ENCODE data around the gene CIC. TPM values are rescaled to one million over a fixed set of nuclear protein-coding genes. Genes with fewer than 3 reads are reported as not detected.

The CIC gene
- total and polyA plus RNA-seq, 2 of the 13 experiments (the other 11 are each of a cell fraction or from before 2014, with no cell fraction given) = 5.9 to 8.0 TPM

DNA sequence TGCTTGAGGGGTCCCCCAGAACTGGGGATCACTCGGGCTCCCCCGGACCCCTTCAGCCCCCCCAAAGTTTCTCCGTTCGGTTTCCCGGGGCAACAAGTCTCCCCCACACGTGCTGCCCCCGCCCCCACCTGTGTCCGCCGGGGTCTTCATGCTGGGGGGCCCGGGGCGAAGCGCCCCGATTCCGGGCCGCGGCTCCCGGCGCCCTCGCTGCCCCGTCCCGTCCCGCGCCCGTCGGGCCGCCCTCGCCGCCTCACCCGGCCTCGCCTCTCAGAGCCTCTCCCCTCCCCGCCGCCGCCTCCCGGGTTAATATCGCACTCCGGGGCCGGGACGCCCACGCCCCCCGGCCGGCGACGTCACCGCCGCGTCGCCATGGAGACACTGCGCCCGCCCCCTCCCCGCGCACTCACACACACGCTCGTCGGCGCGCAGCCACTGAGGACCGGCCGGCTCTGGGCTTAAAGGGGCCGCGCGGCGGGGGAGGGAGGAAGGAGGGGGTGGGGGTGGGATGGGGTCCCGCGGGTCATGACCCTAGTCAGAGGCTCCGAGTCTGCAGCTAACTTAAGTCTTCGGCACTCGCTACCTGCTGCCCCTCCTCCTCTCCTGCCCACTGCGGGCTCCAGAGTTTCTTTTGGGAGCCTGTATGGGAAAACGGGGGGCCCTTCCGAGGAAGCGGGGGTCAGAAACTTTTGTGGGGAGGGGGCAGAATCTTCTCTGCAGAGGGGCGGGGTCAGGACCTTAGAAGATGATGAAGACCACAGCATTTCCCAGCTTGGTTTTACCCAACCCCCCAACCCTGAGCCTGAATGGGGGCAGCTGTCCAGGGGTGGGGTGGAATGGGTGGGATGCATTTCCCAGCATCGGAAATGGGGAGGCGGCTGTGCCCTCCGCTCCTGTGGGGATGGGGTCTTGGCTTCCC lies 13.9 kb upstream of the CIC start, which contains the start of gene ERF (continued):
- TF ChIP-seq, protein P1, sequence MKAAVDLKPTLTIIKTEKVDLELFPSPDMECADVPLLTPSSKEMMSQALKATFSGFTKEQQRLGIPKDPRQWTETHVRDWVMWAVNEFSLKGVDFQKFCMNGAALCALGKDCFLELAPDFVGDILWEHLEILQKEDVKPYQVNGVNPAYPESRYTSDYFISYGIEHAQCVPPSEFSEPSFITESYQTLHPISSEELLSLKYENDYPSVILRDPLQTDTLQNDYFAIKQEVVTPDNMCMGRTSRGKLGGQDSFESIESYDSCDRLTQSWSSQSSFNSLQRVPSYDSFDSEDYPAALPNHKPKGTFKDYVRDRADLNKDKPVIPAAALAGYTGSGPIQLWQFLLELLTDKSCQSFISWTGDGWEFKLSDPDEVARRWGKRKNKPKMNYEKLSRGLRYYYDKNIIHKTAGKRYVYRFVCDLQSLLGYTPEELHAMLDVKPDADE (CRISPR knock-in tag; IDR thresholded peaks at IDR 0.05) = no peak
- TF ChIP-seq ZSCAN30 (CRISPR knock-in tag; IDR thresholded peaks at IDR 0.05) (no peak), ERF (CRISPR knock-in tag; IDR thresholded peaks at IDR 0.05) (0 out of 2 replicates have a peak, but pooled peaks have one; percentile 19), EP300 (IDR thresholded peaks at IDR 0.05; ENCODE audit: low read depth in 2 of 2, low read length in 2 of 2) (no peak), EP300 (CRISPR knock-in tag; IDR thresholded peaks at IDR 0.05; ENCODE audit: borderline replicate concordance) (no peak), CBX1 (IDR thresholded peaks at IDR 0.05; ENCODE audit: low read depth) (peak; percentile 68), RAD21 (CRISPR knock-in tag; IDR thresholded peaks at IDR 0.05) (peak; percentile 35; the same call in 1 of the 2 replicates), ELF3 (CRISPR knock-in tag; IDR thresholded peaks at IDR 0.05) (peak; percentile 53; the same call in 1 of the 2 replicates), ZNF772 (CRISPR knock-in tag; IDR thresholded peaks at IDR 0.05) (0 out of 2 replicates have a peak, but pooled peaks have one; percentile 0), ATF7-NPFF (CRISPR knock-in tag; IDR thresholded peaks at IDR 0.05; ENCODE audit: low read depth) (0 out of 2 replicates have a peak, but pooled peaks have one; percentile 14), MAFK (conservative IDR thresholded peaks at IDR 0.05 in 1 of 2, IDR thresholded peaks at IDR 0.05 in 1 of 2; ENCODE audit: low read length in 2 of 2) (no peak), RBM39 (IDR thresholded peaks at IDR 0.05; ENCODE audit: low read depth, low read length, poor library complexity, severe bottlenecking) (no peak), AGO2 (optimal IDR thresholded peaks at IDR 0.05; ENCODE audit: low read depth, low read length) (peak; percentile 85), ZNF101 (CRISPR knock-in tag; IDR thresholded peaks at IDR 0.05; ENCODE audit: borderline replicate concordance, low read depth) (no peak), JUND (CRISPR knock-in tag; IDR thresholded peaks at IDR 0.05) (no peak), ZMAT3 (CRISPR knock-in tag; conservative IDR thresholded peaks at IDR 0.05) (no peak), ZFP82 (CRISPR knock-in tag; IDR thresholded peaks at IDR 0.05; ENCODE audit: borderline replicate concordance) (no peak), ZNF124 (CRISPR knock-in tag; IDR thresholded peaks at IDR 0.05) (0 out of 2 replicates have a peak, but pooled peaks have one; percentile 17), ZNF230 (CRISPR knock-in tag; IDR thresholded peaks at IDR 0.05) (no peak), GATA4 (IDR thresholded peaks at IDR 0.05; ENCODE audit: borderline replicate concordance, low read depth) (no peak; the same call in 1 of the 2 replicates)
- TF ChIP-seq, protein P2, sequence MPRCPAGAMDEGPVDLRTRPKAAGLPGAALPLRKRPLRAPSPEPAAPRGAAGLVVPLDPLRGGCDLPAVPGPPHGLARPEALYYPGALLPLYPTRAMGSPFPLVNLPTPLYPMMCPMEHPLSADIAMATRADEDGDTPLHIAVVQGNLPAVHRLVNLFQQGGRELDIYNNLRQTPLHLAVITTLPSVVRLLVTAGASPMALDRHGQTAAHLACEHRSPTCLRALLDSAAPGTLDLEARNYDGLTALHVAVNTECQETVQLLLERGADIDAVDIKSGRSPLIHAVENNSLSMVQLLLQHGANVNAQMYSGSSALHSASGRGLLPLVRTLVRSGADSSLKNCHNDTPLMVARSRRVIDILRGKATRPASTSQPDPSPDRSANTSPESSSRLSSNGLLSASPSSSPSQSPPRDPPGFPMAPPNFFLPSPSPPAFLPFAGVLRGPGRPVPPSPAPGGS (CRISPR knock-in tag; IDR thresholded peaks at IDR 0.05) = 0 out of 2 replicates have a peak, but pooled peaks have one; percentile 33
- TF ChIP-seq, protein P3, sequence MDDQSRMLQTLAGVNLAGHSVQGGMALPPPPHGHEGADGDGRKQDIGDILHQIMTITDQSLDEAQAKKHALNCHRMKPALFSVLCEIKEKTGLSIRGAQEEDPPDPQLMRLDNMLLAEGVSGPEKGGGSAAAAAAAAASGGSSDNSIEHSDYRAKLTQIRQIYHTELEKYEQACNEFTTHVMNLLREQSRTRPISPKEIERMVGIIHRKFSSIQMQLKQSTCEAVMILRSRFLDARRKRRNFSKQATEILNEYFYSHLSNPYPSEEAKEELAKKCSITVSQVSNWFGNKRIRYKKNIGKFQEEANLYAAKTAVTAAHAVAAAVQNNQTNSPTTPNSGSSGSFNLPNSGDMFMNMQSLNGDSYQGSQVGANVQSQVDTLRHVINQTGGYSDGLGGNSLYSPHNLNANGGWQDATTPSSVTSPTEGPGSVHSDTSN (CRISPR knock-in tag; IDR thresholded peaks at IDR 0.05; ENCODE audit: borderline replicate concordance) = no peak
- TF ChIP-seq, protein P4, sequence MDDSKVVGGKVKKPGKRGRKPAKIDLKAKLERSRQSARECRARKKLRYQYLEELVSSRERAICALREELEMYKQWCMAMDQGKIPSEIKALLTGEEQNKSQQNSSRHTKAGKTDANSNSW (CRISPR knock-in tag; IDR thresholded peaks at IDR 0.05; ENCODE audit: borderline replicate concordance) = no peak
- TF ChIP-seq, protein P5, sequence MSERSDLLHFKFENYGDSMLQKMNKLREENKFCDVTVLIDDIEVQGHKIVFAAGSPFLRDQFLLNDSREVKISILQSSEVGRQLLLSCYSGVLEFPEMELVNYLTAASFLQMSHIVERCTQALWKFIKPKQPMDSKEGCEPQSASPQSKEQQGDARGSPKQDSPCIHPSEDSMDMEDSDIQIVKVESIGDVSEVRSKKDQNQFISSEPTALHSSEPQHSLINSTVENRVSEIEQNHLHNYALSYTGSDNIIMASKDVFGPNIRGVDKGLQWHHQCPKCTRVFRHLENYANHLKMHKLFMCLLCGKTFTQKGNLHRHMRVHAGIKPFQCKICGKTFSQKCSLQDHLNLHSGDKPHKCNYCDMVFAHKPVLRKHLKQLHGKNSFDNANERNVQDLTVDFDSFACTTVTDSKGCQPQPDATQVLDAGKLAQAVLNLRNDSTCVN (CRISPR knock-in tag; IDR thresholded peaks at IDR 0.05; ENCODE audit: borderline replicate concordance) = no peak
